Suprapubic skin (tissue), 4 donors: ENCODE data around the gene SSR1.

Source experiments
- CTCF ChIP-seq, 2 donors: fragments of 200-600 bp in 1 of 2; fragments of 450-650 bp in 1 of 2; sonication (generic) in 1 of 2; IDR thresholded peaks; one replicate each; pipeline ENCODE4 v1.5.1; 2016 to 2019; ENCODE audit warnings: antibody characterized with exemption in 2 of 2, mild to moderate bottlenecking in 1 of 2, moderate library complexity in 1 of 2
- EP300 ChIP-seq: sonication (generic); formaldehyde crosslinking; IDR thresholded peaks from one replicate; pipeline ENCODE4 v1.6.1; 2017; ENCODE audit warnings: antibody characterized with exemption
- POLR2A ChIP-seq, 2 donors: fragments of 450-650 bp; IDR thresholded peaks; one replicate each; pipeline ENCODE4 v1.6.1; 2017; ENCODE audit warnings: antibody characterized with exemption in 2 of 2, mild to moderate bottlenecking in 2 of 2, moderate library complexity in 2 of 2
- POLR2AphosphoS5 ChIP-seq, 3 donors: sonication (generic); formaldehyde crosslinking; IDR thresholded peaks; one replicate each; pipeline ENCODE4 v1.6.1; 2017; ENCODE audit warnings: antibody characterized with exemption in 3 of 3

GRCh38 chr6:7239590-7239948 lies 73.4 kb downstream of the SSR1 start:
- TF ChIP-seq CTCF (IDR thresholded peaks at IDR 0.05) (no peak), POLR2A (IDR thresholded peaks at IDR 0.05) (no peak), POLR2AphosphoS5 (IDR thresholded peaks at IDR 0.05) (no peak), EP300 (no peak)
